NT2/D1 (cell line): ENCODE results near the gene HILPDA.

Experiments used
- YY1 ChIP-seq: IDR thresholded peaks from 2 replicates; pipeline ENCODE4 v1.6.1; 2011; ENCODE audit not compliant: insufficient read length, insufficient read depth
- ZNF274 ChIP-seq: IDR thresholded peaks from 2 replicates; pipeline ENCODE4 v1.6.1; 2011; ENCODE audit warnings: mild to moderate bottlenecking, low read depth, low read length

- TF ChIP-seq ZNF274 (no peak), YY1 (no peak)
Measured at GRCh38 chr7:128453836-128454804, 1.6 kb upstream of the HILPDA start.
